Measurements from ENCODE around the gene TUBA1C. TPM values are rescaled to one million over a fixed set of nuclear protein-coding genes. Genes with fewer than 3 reads are reported as not detected.

The TUBA1C gene
- total RNA-seq, 1 experiment from 2014 or later: 1,559 TPM

DNA sequence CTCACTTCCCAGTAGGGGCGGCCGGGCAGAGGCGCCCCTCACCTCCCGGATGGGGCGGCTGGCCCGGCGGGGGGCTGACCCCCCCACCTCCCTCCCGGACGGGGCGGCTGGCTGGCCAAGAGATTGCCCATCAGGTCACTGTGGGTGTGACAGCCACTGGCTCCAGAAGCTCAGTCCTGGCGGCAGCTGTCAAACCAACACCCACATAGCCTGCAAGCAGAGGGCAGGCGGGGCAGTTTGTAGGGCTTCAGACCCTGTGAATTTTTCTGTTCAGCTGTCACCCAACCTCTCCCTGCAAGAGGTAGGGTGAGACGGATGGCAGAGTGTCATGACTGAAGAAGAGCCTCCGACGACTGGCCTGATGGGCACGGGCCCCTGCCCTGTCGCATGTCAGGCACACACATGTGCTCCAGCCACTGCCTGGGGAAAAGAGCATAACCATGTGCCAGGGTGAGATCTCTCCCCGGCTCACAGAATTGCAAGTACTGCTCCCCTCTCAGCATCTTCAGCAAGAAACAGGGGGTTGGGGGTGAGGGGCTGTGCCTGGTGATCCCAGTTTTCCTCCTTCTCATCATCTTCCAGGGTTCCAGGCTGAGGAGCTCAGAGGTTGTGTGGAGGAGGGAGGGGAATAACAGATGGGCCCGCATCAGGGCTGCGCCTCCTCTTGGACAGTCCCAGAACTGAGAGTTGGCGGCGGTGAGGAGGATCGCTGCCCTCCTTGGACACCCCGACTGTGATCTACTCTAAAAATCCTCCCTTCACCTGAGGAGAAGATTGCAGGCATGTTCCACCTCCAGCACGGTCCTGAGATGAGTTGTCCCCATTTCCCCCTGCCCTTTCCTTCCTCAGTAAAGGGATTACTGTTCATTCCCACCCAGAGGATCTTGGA is 18.9 kb downstream of the TUBA1C start:
- DNase-seq (ENCODE audit: low spot score): no peak

DNA sequence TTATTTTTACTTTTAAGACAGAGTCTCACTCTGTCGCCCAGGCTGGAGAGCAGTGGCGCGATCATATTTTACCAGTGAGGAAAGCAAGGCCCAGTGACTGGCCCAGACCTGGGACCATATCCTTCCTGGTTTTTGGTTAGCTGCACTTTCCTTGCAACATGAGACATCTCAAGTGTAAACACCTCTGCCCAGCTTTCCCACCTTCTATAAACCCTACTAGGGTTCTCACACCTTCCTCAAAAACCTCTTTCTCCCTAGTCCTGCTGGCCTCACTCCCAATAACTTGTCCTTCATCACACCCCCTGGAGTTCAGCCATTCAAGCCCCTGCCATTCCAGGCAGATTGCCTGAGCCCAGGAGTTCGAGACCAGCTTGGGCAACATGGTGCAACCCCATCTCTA is 19.8 kb downstream of the TUBA1C start:
- DNase-seq (ENCODE audit: low spot score): no peak

DNA sequence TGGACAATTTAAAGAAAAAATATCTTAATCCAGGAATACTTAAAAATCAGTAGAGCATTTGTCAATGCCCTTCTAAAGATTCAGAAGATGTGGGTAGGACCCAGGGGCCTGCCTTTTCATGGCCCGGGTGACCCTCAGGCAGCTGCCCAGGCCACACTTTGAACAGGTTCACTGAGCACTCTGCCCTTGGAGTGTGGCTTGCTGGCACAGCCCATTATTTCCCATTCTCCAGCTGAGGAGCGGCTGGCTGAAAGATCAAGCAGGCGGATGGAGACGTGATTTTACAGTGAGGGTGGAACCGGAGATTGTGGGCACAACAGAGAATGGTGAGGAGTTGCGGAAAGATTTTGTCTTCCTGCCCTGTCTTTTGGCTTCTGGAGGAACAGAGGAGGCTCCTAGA is 23.0 kb downstream of the TUBA1C start:
- no peak for DNase-seq (ENCODE audit: low spot score)

DNA sequence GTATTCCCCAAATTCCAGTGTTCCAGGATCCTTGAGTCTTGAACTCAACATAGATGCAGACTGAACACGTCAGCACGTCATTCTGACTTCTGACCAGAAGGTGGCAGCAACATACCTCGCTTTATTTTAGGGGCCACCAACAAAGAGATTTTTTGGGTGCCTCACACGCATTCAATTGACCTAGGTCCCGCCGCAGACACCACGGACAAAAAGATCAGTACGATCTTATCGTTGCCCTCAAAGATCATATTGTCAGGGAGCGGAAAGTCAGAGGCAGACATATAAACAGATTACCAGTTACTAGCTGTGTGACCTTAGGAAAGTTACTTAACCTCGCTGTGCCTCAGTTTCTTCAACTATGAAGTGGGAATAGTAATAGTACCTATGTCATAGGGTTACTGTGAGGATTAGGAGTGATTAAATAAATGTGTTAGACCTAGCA is 23.6 kb downstream of the TUBA1C start:
- DNase-seq (ENCODE audit: low spot score): peak; percentile 45

DNA sequence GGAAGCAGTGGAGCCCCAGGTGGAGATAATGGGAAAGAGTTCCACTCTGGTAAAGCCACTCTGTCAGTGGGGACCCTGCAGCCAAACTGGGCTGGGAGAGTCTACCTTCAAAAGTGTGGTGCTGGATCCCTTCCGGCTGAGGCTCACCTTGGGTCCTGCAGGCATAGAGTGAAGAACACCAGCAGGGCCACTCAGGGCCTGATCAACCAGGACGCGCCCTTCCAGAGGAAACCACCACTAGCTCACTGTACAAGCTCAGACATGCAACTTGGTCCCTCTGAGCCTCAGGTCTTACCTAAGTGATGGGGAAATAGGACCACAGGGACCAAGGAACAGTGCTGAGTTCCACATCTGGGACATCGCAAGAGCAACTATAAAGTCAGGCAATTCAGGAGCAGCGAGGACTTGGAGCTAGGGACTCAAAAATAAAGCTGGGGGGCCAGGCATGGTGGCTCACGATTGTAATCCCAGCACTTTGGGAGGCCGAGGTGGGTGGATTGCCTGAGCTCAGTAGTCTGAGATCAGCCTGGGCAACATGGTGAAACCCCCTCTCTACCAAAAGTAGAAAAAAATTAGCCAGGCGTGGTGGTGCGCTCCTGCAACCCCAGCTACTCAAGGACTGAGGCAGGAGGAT is 24.2 kb downstream of the TUBA1C start:
- DNase-seq (ENCODE audit: low spot score): no peak

DNA sequence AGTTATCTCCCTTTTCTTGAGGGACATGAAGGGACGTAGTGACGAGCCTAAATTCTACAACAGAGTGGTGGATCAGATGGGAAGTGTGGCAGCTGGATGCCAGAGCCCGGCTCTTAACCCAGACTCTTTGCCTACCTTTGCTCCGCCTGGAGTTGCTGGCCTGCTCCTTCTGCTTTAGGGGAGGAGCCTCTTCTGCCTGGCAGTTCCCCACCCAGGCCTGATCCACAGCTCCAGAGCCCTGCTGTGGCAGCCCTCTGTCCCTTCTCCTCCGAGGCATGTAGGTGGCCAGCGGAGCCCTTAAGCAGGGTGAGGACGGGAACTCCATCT is 27.8 kb downstream of the TUBA1C start:
- no peak for DNase-seq (ENCODE audit: low spot score)

DNA sequence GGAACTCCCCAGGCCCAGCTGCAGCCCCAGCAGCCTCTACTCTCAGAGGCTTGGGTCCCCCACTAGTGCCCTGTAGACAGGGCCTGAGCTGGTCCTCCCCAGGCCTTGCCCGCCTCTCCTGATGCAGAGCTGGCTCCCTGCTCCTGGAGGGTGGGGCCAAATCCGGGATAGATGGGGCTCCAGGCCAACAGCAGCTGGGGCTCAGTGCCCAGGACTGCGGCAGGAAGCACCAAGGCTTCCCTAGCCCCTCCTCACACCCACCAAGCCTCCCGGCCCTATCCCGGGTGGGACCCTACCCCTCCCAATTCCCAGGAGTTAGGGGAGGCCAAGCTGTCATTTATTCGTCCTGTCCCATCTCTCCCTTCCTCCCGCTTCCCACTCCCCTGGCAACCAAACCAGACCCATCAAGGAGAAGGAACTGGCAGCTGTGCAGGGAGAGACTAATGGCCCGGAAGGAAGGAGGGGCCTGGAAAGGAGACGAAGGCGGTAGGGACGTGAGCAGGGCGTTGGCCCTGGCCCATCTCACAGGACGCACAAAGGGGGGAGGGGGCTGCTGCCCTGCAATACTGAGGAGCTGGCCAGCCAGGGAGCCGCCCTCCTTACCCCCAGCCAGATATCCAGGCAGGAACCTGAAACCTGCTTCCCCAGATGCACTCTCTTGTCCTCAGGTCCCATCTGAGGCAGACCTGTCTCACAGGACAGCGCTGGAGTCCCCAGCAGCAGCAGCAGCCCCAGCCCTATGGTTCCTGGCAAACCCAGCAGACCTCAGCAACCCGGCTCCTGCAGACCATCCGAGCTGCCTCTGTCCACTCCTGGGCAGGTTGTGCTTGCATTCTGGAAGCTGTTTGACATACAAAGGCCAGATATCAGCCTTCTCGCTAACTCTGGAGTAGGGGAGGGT is 28.4 kb downstream of the TUBA1C start:
- DNase-seq (ENCODE audit: low spot score): no peak

DNA sequence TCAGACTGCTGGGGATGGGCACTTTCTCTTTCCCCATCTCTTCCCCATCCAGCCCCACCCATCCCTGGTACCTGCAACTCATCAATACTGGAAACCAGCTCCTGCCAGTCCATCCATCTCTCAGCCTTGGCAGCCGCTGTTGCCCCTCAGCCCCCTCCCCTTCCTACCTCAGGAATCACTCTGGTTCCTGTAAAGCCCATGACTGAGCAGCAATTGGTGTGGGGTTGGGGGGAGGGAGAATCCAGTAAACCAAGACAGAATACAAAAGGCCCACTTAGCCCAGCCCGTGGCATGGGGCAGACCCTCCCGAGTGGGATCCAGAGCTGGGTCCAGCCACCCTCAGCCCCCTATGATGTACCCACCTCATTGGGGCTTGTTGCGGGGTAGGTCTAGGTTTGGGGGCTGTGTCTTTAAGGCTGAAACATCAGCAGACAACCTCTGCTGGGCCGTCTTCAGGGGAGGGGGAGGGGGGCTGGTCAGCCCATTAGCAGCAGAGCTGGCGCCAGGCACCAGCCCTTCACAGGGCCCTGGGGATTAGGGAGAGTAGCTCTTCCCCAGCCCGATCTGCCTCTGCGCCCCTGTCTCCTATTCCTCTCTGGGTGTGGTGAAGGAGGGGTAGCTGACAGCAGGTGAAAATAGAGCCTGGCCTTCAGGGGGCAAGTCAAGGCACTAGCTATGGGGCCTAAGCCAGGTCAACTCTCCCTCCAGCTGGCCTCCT is 29.4 kb downstream of the TUBA1C start:
- no peak for DNase-seq (ENCODE audit: low spot score)

DNA sequence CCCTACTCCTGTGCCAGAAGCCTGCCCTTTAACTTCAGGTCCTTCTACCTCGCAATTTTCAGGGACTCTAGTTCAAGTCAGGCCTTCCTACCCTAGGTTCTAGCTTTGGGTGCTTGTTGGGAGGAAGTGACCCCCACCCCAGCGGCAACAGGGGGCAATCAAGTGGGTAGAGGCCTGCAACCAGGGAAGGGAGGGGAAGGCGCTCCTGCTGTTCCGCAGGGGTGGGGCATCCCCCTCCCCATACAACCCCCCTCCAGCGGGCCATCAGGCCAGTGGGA is 29.9 kb downstream of the TUBA1C start:
- no peak for DNase-seq (ENCODE audit: low spot score)

DNA sequence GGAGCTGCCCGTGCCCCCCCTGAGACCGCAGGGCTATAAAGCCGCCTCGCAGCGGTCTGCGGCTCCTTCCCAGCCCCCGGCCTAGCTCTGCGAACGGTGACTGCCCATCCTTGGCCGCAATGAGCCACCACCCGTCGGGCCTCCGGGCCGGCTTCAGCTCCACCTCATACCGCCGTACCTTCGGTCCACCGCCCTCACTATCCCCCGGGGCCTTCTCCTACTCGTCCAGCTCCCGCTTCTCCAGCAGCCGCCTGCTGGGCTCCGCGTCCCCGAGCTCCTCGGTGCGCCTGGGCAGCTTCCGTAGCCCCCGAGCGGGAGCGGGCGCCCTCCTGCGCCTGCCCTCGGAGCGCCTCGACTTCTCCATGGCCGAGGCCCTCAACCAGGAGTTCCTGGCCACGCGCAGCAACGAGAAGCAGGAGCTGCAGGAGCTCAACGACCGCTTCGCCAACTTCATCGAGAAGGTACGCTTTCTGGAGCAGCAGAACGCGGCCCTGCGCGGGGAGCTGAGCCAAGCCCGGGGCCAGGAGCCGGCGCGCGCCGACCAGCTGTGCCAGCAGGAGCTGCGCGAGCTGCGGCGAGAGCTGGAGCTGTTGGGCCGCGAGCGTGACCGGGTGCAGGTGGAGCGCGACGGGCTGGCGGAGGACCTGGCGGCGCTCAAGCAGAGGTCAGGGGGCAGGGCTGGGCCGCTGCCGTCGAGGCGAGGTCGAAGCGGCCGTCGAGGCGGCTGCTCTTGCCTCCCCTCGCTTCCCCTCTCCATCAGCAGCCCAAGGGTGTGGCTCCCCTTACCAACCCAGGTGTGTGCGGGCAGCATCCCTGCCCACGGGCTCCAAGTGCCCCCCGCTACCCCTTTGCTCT is 30.4 kb downstream of the TUBA1C start, which contains the start of gene PRPH:
PRPH (plus strand) TSS at position 66 of the 855 bp plus-strand sequence; CDS start at position 120, 54 bp downstream.
- DNase-seq (ENCODE audit: low spot score): no peak

DNA sequence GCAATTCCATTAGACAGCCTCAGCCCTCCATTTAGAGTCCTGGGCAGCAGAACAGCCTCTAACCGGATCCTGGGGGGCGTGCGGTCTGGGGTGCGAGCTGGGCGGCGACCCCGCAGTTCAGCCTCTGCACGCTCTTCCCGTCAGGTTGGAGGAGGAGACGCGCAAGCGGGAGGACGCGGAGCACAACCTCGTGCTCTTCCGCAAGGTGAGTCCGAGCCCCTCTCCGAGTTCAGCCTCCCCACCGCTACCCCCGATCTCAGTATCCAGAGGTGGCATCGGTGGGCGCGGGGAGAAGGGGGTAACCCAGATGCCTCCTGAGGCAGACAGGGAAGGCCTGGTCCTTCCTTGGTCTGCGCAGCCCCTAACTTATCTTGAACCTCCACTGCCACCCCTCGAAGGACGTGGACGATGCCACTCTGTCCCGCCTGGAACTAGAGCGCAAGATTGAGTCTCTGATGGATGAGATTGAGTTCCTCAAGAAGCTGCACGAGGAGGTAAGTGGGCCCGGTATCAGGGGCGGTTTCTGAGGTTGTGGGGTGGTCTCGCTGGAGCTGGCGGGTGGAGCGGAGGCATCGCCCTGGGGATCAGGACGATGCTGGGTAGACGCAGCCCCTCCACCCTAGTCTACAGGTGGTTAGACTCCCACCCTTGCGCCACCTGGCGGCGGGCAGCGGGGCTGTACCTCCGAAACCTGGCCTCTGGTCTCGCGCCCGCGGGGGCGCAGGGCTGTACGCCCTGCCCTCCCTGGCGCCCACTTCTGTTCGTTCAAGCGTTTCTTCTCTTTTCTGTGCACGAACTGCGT is 31.4 kb downstream of the TUBA1C start:
- DNase-seq (ENCODE audit: low spot score): no peak

DNA sequence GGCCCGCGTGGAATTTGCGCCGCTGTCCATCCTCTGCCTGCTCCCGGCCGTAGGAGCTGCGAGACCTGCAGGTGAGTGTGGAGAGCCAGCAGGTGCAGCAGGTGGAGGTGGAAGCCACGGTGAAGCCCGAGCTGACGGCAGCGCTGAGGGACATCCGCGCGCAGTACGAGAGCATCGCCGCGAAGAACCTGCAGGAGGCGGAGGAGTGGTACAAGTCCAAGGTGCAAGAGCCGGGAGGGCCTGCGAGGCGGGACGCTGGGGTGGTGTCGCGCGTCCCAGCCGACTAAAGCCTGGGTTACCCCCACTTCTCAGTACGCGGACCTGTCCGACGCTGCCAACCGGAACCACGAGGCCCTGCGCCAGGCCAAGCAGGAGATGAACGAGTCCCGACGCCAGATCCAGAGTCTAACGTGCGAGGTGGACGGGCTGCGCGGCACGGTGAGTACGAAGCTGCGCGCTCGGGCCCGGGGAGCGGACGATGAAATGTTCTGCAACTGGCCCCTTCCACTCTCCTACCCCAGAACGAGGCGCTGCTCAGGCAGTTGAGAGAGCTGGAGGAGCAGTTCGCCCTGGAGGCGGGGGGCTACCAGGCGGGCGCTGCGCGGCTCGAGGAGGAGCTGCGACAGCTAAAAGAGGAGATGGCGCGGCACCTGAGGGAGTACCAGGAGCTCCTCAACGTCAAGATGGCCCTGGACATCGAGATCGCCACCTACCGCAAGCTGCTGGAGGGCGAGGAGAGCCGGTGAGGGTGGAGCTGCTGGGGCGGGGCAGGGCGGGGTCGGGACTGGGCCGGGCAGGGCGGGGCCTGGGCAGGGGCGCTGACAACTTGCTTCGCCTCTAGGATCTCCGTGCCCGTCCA is 32.2 kb downstream of the TUBA1C start:
- peak; percentile 42 for DNase-seq (ENCODE audit: low spot score)

DNA sequence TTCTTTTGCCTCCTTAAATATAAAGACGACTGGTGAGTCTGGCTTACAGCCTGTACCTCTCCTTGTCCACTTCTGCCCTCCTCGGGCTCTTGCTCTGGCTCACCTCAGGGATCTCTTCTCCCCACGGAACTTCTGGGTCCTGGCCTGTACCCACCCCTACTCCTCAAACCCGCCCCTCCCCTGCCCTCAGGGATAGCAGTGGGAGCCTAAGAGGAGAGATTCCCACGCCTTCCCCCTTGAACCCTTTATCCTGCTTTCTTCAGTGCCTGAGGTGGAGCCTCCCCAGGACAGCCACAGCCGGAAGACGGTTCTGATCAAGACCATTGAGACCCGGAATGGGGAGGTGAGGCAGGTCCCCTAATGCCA is 32.8 kb downstream of the TUBA1C start:
- DNase-seq (ENCODE audit: low spot score): no peak

DNA sequence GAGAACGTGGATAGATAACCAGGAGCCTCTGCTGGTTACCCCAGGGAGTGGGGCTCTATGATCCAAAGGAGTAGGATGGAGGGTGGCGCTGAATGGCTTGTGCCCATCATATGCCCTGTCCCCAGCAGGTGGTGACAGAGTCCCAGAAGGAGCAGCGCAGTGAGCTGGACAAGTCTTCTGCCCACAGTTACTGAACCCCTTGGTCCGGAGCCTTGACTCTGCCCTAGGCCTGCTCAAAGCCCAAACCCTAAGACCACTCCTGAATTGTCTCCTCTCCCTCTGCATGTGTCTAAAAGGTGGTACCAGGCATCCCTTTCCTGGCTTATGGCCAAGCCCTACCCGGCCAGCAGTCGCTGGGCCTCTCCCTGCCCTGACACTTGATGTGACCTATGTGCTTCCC is 33.3 kb downstream of the TUBA1C start:
- DNase-seq (ENCODE audit: low spot score): no peak

DNA sequence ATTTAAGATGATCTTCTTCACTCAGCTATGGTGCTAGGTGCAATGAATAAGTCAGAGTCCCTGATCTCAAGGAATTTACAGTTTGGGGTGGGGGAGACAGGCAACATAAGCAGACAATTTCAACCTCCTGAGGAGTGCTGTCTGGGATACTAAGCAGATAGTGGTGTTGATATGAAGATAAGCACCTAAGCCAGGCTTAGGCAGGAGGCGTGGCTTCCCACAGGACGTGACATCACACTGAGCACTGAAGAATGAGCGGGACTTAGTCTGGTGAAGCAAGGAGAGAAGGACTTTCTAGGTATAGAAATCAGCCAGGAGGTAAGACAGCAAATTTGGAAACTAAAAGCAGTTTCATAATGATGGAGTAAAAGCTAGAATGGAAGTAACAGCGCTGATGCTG is 36.9 kb downstream of the TUBA1C start:
- DNase-seq (ENCODE audit: low spot score): no peak

DNA sequence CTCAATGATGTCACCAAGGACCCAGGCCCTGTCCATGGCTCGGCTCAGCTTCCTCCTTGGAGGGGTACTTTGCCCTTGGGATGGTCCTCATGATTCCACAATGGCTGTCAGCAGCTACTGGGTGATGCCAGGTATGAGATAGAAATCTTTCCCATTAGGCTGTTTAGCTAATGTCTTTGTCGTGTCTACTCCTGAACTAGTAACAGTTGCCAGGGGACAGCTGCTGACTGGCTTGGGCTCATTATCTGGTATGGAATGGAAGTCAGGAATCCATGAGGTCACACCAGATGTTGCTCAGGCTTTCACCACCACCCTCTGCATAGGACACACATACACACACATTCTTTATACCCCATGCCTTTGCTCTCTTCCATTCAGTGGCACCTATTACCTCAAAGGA is 39.3 kb downstream of the TUBA1C start:
- DNase-seq (ENCODE audit: low spot score): no peak

DNA sequence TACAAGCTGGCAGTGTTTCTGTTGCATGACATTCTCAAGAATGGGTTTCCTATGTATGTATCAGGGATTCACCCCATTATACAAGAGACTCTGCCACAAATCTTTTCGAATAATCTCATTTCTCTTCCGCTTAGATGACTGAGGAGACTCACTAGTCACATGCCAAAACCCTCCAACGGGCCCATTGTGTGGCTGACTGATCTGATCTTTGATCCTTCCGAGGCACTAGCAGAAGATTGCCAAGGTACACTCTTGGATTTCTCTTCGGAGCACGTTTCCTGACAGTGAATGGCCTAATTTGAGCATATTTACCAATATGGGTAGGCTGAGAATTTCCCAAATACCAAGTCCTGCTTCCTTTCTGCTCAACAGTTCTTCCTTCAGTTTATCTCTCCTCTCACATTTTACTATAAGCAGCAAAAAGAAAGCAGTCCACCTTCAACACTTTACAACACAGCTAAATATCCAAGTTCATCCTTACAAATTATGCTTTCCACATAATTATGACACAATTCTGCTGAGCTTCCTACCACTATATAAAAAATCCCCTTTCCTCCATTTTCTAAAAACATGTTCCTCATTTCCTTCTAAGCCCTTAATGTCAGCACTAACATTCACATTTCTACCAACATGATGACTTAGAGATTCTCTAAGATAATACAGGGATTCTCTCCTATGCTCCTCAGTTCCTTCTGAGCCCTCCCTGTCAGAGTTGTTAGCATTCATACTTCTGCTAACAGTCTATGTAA is 41.1 kb downstream of the TUBA1C start:
- no peak for DNase-seq (ENCODE audit: low spot score)

DNA sequence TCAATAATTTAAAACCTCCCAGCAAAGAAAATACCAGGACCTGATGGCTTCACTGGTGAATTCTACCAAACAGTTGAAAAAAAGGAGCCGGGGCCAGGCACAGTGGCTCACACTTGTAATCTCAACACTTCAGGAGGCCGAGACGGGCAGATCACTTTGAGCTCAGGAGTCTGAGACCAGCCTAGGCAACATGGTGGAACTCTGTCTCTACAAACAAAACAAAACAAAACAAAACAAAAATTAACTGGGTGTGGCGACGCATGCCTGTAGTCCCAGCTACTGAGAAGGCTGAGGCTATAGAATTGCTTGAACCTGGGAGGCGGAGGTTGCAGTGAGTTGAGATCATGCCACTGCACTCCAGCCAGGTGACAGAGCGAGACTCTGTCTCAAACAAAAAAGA is 44.5 kb downstream of the TUBA1C start:
- DNase-seq (ENCODE audit: low spot score): no peak

Data from H4 (cell line).